ENCODE data around the gene PANX3. TPM values are rescaled to one million over a fixed set of nuclear protein-coding genes. Genes with fewer than 3 reads are reported as not detected.
"Not testable (repeated sequence)": the region's sequence is repeated elsewhere in the genome, so short reads cannot be mapped to it uniquely, and the experiment has no call there.

PANX3 gene, protein sequence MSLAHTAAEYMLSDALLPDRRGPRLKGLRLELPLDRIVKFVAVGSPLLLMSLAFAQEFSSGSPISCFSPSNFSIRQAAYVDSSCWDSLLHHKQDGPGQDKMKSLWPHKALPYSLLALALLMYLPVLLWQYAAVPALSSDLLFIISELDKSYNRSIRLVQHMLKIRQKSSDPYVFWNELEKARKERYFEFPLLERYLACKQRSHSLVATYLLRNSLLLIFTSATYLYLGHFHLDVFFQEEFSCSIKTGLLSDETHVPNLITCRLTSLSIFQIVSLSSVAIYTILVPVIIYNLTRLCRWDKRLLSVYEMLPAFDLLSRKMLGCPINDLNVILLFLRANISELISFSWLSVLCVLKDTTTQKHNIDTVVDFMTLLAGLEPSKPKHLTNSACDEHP
- total RNA-seq (2014; rRNA removed; shearing (Covaris generic)): not detected in 2 replicates

DNA sequence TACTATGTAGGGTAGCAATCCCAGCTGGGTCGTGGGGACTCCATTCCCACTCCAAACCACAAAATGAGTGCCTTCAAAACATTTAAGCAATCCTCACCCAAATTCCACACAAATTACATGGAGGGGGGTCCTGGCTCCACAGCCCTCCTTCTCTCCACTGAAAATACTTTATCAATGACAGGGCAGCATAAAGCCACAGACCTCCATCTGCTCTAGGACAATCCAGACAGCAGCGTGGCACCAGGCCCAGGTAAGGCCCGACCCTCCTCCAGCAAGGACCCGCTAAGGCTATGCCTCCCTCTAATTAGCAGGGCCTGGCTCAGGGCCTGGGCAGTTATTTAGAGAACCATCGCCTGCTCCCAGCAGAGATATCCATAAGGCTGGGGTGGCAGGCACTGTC lies at the start of gene PANX3:
PANX3 (plus strand) TSS at position 365 of the 400 bp plus-strand sequence. CDS start 129 bp downstream, outside the sequence.
- DNase-seq (ENCODE audit: low spot score): no peak

DNA sequence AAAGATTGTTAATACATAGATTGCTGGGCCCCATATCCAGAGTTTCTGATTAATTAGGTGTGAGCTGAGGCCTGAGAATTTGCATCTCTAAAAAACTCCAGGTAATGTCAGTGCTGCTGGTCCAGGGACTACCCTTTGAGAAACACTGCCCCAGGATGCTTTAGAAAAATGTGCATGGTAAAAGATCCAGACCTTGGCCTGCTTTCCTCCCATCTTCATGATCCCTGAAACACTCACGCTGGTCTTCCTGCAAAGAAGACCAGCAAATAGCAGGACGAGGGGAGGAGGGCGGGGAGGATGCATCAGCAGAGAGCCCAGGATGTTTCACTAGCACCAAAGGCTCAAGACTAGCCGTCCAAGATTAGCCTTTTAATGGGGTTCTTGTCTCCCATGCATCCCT lies 41.5 kb upstream of the PANX3 start, which contains the start of gene OR8A1:
OR8A1 (plus strand) TSS at position 301 of the 400 bp plus-strand sequence. CDS start 123 bp downstream, outside the sequence.
- DNase-seq (ENCODE audit: low spot score): no peak

DNA sequence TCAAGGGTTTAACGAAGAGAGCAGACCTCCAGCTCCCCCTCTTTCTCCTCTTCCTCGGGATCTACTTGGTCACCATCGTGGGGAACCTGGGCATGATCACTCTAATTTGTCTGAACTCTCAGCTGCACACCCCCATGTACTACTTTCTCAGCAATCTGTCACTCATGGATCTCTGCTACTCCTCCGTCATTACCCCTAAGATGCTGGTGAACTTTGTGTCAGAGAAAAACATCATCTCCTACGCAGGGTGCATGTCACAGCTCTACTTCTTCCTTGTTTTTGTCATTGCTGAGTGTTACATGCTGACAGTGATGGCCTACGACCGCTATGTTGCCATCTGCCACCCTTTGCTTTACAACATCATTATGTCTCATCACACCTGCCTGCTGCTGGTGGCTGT lies 41.1 kb upstream of the PANX3 start:
- DNase-seq (ENCODE audit: low spot score): no peak

DNA sequence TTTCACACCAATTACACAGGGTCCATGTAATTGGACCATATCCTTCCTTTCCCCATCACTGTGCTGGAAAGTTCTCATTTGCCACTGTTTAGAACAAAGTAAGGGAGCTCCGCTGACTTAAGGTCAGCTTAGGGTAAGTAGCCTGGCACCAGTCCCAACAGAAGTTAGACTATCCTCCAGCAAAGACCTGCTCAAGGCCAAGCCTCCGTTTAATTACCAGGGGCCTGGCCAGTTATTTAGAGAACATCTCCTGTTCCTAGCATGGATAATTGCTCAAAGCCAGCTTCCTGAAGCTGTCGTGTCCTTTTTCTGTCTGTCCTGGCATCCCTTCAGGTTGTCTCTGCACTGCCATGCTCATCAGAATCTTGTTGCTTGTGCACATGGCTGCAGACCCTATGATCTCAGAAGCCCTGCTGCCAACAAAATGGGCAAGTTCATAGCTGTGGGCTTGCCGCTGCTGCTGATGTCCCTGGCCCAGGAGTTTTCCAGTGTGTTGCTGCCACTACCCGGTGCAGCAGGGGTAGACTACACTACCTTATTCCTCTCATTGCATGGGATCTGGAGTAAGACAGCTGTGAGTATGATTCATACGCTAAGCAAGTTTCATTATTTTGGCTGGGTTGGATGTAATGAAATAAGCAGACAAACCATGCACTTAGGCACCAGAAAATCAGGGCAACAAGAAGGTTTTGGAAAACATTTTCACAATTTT lies 33.4 kb upstream of the PANX3 start:
- DNase-seq (ENCODE audit: low spot score): no peak

DNA sequence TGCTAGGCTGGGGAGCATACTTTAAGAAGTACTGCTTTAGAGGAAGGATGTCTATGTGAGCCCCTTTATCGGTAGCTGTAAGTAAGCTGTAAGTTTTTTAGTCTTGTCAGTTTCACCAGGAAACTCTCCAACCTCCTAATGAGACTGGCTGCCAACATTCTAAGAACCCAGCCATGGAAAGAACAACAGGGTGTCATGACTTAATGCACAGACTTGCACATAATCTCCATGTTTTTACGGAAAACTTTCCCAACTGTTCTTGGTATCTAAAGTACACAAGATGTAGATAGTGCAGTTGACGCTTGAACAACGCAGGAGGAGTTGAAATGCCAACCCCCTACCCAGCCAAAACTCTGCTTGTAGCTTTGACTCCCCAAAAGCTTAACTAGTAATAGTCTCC lies 32.5 kb upstream of the PANX3 start:
- no peak for DNase-seq (ENCODE audit: low spot score)

DNA sequence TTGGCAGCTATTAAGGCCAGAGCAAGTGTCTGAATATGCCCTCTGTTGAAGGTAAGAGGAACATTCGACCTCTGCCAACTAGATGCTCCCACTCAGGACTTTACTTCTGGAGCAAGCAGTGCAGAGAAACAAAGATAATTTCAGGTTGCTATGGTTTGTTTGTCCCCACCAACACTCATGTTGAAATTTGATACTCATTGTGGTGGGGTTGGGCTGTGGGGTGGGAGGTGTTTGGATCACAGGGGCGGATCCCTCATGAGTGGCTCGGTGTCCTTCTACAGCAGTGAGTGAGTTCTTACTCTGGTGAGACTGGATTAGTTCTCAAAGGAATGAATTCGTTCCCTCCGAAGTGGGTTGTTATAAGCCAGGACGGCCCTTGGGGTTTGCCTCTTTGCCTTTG lies 29.4 kb upstream of the PANX3 start:
- DNase-seq (ENCODE audit: low spot score): no peak

DNA sequence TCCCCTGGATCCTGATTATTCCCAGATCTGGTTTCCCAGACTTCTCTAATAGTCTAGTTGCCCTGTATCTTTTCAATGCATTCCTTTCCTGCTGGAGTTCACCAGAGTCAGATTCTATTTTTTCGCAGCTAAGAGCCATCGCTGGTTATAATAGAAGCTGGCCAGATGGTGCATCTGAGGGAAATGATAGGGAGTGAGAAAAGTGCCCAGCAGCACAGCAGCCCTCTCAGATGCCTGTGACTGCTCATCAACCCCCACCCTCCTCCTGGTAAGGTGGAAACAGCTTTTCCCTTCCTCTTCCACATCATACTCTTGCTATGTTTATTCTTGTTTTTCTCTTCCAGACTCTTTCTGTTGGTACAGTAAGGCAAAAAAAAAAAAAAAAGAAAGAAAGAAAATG lies 28.7 kb upstream of the PANX3 start:
- no peak for DNase-seq (ENCODE audit: low spot score)

DNA sequence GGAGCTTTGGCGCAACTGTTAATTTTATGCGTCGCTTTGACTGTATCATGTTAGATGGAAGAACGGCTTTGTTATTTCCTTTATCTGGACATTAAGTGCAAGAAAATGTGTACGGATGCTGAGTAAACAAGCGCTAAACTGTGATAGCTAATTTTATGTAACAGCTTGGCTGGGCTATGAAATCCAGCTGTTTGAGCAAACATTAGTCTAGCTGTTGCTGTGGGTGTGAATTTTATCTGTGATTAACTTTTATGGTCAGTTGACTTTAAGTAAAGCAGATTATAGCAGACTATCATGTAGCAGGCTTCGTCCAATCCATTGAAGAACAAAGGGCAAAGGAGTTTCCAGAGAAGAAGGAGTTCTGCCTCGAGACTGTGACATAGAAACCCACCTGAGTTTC lies 27.4 kb upstream of the PANX3 start:
- no peak for DNase-seq (ENCODE audit: low spot score)

DNA sequence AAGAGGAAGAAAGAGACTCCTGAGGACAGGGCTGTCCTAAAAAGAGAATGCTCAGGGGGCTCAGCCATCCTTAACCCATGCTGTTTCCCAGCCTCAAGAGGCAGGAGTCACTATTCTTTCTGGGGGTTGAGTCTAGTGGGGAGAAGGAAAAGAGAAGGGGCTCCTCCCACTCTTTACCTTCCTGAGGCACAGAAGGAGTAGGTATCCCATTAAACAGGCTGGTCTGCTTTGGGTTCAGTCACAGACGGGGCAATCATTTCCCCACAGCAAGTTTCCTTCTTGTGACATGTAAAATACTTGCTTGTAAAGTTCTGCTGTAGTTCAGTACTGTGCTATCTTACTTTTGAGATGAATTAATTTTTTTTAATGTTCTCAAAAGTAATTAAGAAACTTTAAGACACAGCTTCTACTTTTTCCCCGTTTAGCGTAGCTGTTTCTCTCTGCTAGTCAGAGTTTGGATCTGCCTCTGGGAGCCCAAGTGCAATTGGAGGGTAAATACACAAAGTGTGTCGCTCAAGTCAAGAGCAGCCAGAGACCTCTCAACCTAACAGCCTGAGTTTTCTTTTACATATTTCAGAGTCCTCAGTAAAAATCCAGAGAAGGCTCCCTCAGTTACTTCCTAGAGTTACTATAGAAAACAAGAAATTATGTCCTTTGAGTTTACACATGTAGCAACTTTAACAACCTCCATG lies 26.4 kb upstream of the PANX3 start:
- no peak for DNase-seq (ENCODE audit: low spot score)

DNA sequence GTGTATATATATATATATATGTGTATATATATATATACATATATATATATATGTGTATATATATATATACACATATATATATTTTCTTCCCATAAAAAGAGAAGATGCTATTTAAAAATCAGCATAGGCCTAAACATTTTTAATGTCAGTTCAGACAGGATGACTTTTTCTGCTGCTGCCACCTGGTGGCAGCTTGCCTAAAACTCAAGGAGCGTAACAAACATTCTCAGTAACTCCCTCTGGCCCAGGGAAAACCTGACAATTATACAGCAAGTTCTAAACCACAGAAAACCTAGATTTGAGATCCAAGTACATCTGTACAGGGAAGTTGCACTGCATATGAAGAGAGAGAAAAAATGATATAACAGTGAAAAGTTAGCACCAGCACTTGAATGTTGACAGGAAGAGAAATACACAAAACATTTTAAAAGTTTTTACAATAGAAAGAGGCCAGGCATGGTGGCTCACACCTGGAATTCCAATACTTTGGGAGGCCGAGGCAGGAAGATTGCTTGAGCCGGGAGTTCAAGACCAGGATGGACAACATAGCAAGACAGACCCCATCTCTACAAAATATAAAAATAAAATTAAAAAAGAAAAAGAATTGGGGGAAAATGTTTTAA lies 24.9 kb upstream of the PANX3 start:
- peak; percentile 84 for DNase-seq (ENCODE audit: low spot score)

DNA sequence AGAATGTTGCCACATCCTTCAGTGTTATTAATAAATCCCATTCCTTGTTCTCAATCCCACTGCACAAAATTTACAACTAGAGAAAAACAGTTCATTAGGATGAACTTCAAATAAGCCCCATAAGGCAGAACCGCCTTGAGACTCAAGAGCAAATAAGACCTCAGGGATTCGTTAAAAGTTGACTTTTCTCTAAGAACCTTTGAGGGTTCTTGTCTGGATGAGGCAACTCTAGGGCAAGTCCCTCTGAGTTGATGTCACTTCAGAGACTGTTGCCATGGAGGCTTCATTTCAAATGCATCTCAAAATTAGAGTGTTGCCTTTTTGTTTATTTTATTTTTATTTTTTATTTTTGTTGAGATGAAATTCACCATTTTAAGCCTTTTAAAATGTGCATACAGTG lies 19.8 kb upstream of the PANX3 start:
- DNase-seq (ENCODE audit: low spot score): no peak

DNA sequence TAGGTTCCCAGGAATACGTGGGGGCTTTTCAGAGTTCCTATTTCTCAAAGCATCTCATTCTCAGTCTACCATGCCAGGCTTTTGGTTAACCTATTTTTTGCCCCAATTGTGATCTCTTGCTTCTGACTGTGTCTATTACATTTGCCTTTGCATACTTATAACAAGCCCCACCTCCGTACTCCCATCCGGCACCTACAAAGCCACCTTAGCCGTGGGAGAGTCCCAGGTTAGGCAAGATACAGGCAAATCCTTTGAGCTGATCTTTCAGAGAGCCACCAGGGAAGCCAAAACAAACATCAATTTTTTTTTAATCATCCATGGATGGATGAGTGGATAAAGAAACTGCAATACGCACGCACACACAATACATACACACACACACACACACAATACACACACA lies 18.6 kb upstream of the PANX3 start:
- DNase-seq (ENCODE audit: low spot score): no peak

DNA sequence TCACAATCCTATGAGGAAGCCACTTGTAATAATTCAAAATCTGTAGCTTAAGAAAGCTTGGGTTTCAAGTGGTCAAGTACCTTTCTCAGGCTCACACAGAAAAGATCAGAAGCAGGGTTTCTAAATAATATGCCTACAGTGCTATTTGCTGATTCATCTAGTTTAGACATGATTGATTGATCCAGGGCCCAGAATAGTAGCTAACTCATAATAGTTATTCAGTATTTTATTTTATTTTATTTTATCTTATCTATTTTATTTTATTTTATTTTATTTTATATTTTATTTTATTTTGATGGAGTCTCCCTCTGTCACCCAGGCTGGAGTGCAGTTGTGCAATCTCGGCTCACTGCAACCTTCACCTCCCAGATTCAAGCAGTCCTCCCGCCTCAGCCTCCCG lies 15.9 kb upstream of the PANX3 start:
- DNase-seq (ENCODE audit: low spot score): no peak

DNA sequence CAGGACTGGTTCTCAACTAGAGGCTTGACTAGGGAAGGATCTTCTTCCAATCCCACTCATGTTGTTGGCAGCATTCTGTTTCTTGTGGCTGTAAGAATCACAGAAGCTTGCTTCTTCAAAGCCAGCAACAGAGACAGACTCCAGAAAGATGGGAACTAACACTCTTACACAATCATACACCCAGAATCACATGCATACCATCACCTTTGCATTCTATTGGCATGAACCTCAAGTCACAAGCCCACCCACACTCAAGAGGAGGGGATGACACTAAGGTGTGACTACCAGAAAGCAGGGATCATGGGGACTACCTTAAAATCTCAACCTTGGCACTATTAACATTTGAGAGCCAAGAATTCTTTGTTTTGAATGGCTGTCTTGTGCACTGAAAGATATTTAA lies 13.6 kb upstream of the PANX3 start:
- DNase-seq (ENCODE audit: low spot score): no peak

DNA sequence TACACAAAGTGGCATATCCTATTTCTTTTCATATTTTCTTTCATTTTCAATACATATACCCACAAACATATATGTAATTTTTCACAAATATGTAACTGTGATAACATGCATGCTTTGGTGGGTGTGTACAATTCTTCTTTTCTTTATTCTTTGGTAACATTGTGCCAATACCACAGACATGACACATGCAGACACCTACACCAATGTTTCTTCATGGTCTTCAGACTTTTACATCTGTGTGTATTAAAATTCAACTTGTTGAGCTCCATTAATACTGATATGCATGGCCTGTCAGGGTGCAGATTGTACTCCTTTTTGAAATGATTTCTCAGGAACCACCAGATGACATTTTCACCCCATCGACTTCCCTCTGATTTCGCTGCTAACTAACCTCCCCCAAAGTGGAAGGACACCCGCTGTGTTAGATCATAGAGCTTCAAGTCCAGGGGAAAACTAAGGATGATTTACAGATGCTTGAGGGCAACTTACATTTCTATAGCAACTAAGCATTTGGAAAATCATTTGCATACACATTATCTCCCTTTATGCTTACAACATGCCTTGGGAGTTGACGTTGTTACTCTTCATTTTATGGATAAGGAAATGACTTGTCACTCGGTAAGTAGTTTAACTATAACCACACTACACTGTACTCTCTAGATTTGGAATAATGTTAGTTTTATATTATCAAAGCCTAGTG lies 10.5 kb upstream of the PANX3 start:
- DNase-seq (ENCODE audit: low spot score): no peak

DNA sequence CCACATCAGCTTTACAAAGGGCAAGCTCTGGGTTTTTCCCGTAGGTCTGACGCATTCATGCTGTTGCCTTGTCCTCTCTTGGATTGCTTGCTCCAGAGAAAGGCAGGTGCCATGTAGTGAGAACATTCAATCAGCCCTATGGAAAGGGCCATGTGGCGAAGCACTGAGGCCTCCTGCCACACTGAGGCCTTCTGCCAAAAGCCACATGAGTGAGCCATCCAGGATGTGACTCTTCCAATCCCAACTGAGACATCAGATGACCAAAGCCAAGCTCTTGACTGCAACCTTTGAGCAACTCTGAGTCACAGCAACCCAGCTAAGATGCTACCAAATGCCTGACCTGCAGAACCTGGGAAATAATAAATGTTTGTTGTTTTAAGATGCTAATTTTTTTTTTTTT lies 9.0 kb upstream of the PANX3 start:
- DNase-seq (ENCODE audit: low spot score): no peak

DNA sequence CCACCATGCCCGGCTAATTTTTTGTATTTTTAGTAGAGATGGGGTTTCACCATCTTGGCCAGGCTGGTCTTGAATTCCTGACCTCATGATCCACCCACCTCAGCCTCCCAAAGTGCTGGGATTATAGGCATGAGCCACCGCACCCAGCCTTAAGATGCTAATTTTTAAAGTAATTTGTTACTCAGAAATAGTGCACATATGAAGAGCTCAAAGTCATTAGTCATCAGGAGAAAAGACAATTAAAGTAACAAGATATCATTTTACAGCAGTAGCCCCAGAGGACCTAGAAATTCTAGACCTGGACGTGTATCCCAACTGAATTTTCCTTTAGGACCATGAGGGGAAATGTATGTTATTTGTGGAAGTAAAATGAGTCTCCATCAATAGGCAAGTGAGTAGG lies 8.5 kb upstream of the PANX3 start:
- DNase-seq (ENCODE audit: low spot score): not testable (repeated sequence)

DNA sequence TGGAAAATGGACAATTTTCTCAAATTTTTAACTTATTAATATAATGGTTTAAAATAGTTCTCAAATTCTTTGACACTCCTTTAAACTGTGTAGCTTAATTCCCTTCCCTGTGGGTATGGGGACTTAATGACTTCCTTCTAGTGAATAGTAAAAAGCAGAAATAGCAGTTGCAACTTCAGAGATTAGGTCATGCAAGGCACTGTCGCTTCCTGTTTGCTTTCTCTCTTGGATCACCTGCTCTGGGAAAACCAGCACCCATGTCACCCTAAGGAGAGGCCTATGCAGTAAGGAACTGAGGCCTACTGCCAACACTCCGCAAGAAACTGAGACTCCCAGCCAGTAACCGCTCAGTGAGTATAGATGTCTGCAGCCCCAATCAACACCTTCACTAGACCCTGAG lies 5.5 kb upstream of the PANX3 start:
- no peak for DNase-seq (ENCODE audit: low spot score)

DNA sequence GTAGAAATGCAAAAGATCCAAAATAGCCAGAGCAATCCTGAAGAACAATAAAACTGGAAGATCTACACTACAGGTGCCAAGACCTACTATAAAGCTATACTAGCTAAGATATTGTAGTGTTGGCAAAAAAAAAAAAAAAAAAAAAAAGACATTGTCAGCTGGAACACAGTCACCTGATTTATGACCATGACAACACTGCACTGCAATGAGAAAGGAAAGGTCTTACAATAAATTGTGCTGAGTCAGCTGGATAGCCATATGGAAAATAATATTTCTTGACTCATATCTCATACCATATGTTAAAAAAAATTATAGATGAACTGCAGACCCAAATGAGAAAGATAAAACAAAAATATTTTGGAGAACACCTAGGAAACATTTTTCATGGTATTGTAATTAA lies 3.1 kb upstream of the PANX3 start:
- DNase-seq (ENCODE audit: low spot score): no peak

DNA sequence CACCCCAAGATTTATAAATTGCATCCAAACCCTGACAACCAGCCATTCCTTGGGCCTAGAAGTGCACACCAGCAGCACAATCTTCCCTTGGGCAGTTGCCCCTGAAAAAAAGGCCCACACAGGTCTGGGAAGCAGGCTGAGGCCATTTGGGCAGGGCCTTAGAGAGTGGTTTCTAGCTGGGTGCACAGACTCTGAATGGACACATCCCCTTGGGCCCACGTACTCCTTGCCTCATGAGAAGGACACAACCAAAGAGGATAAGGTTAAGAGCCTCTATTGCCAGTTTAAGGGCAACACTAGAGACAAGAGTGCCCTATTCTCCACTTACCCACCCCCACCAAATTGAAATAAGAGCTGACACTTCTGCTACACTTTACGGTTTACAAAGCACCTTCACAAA lies 933 bp upstream of the PANX3 start:
- no peak for DNase-seq (ENCODE audit: low spot score)

DNA sequence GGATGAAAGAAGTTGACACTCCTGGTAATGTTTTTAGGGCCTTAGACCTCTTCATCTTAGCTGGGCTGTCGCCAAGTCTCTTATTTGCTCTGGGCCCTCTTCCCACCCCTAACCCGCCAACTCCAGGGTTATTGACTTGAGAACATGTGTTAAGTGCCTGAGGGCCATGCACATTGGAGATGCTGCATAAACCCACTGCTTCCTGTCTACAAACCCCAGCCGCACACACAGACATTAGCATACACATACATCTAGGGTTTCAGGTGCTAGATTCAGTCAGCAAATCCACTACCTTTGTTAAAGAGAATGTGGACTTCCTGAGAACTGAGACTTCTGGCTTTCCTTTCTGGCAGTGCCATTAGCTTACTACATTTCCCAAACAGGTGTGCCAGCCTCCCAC lies 817 bp downstream of the PANX3 start:
- no peak for DNase-seq (ENCODE audit: low spot score)

Data from HT-29 (cell line).